HEK293 (cell line): ENCODE results near the gene ITGB1BP1.
"Not testable (repeated sequence)": the region's sequence is repeated elsewhere in the genome, so short reads cannot be mapped to it uniquely, and the experiment has no call there.

Experiments used
- CTCF ChIA-PET: fragments of 350-600 bp; formaldehyde crosslinking; extraction: SDS; loops from one replicate; lab custom pipeline; 2021; ENCODE audit warnings: antibody characterized with exemption; lab: Yijun Ruan, JAX
- POLR2A ChIA-PET: fragments of 300-600 bp; formaldehyde crosslinking; extraction: SDS; loops from one replicate; lab custom pipeline; 2020; ENCODE audit warnings: antibody characterized with exemption, inconsistent platforms; lab: Yijun Ruan, JAX
- H3K27ac ChIP-seq: fragments of 200-500 bp; sonication (Bioruptor generic); 2 replicates; pipeline ENCODE4 v1.5.1; 2014; ENCODE audit warnings: low read depth, low read length, control low read depth, inconsistent platforms; ENCODE audit errors: extremely low read depth
- H3K36me3 ChIP-seq, 2 experiments: fragments of 200-500 bp in 1 of 2; sonication (Bioruptor generic) in 1 of 2; 1 replicate in 1 of 2; 2 replicates in 1 of 2; pipeline ENCODE4 v1.5.1; 2014 to 2017; ENCODE audit warnings: inconsistent platforms in 2 of 2, low read length in 2 of 2; ENCODE audit not compliant: control insufficient read depth in 2 of 2, insufficient read depth in 1 of 2
- H3K4me1 ChIP-seq: fragments of 200-500 bp; sonication (Bioruptor generic); 2 replicates; pipeline ENCODE4 v1.5.1; 2014; ENCODE audit warnings: mild to moderate bottlenecking, low read length, inconsistent platforms; ENCODE audit not compliant: control insufficient read depth, insufficient read depth
- H3K4me3 ChIP-seq: 2 replicates; pipeline ENCODE4 v1.5.1; 2011; ENCODE audit warnings: low read depth, mild to moderate bottlenecking, control low read depth, low read length, moderate library complexity
- H3K9me3 ChIP-seq: fragments of 200-500 bp; sonication (Bioruptor generic); 2 replicates; pipeline ENCODE4 v1.5.1; 2014; ENCODE audit warnings: low read depth, low read length, inconsistent platforms; ENCODE audit not compliant: control insufficient read depth, insufficient read depth
- BCL6B ChIP-seq: fragments of 450-650 bp; formaldehyde crosslinking; IDR thresholded peaks from 2 replicates; pipeline ENCODE4 v1.5.1; 2017; ENCODE audit warnings: missing biosample characterization, missing genetic modification characterization
- CTCF ChIP-seq: fragments of 450-650 bp; formaldehyde crosslinking; IDR thresholded peaks from 2 replicates; pipeline ENCODE4 v1.5.1; 2016; ENCODE audit warnings: missing biosample characterization, missing genetic modification characterization
- GFI1B ChIP-seq: fragments of 450-650 bp; formaldehyde crosslinking; IDR thresholded peaks from 2 replicates; pipeline ENCODE4 v1.5.1; 2016; ENCODE audit warnings: missing biosample characterization, missing genetic modification characterization
- MEIS1 ChIP-seq: sonication (generic); formaldehyde crosslinking; IDR thresholded peaks from 2 replicates; pipeline ENCODE4 v1.8.1; 2022; ENCODE audit warnings: missing genetic modification reagents, mild to moderate bottlenecking, borderline replicate concordance
- ZBTB6 ChIP-seq: fragments of 450-650 bp; formaldehyde crosslinking; IDR thresholded peaks from 2 replicates; pipeline ENCODE4 v1.5.1; 2017; ENCODE audit warnings: missing biosample characterization, missing genetic modification characterization
- ZNF114 ChIP-seq: fragments of 450-650 bp; formaldehyde crosslinking; IDR thresholded peaks from 2 replicates; pipeline ENCODE4 v1.5.0; 2017; ENCODE audit warnings: missing biosample characterization, missing genetic modification characterization
- ZNF157 ChIP-seq: fragments of 450-650 bp; formaldehyde crosslinking; IDR thresholded peaks from 2 replicates; pipeline ENCODE4 v1.5.1; 2016; ENCODE audit warnings: missing biosample characterization, missing genetic modification characterization
- ZNF354C ChIP-seq: fragments of 450-650 bp; formaldehyde crosslinking; IDR thresholded peaks from 2 replicates; pipeline ENCODE4 v1.5.1; 2016; ENCODE audit warnings: missing biosample characterization, missing genetic modification characterization, low read depth, borderline replicate concordance
- ZNF366 ChIP-seq: fragments of 450-650 bp; formaldehyde crosslinking; conservative IDR thresholded peaks from 2 replicates; pipeline ENCODE4 v1.5.1; 2016; ENCODE audit warnings: missing biosample characterization, missing genetic modification characterization
- ZNF621 ChIP-seq: fragments of 450-650 bp; formaldehyde crosslinking; IDR thresholded peaks from 2 replicates; pipeline ENCODE4 v1.5.1; 2017; ENCODE audit warnings: missing biosample characterization, missing genetic modification characterization
- ZNF623 ChIP-seq: fragments of 450-650 bp; formaldehyde crosslinking; IDR thresholded peaks from 2 replicates; pipeline ENCODE4 v1.5.1; 2016; ENCODE audit warnings: missing biosample characterization, missing genetic modification characterization

The ITGB1BP1 gene

GRCh38 chr2:9400268-9401058, 22.9 kb downstream of the ITGB1BP1 start:
- POLR2A ChIA-PET, result no interaction called here

GRCh38 chr2:9398881-9399780, 24.2 kb downstream of the ITGB1BP1 start:
- Histone ChIP-seq H3K4me3 (no peak overlapping the region), H3K9me3 (no peaks in the 10 kb centered on the region), H3K36me3 (peaks cover 0 to 42% of the 10 kb centered on the region in 2 experiments; a peak in 2 of 3 replicates), H3K27ac (no peak overlapping the region), H3K4me1 (no peaks in the 10 kb centered on the region)
- TF ChIP-seq GFI1B (tag by site-specific recombination) (no peak), ZNF354C (no peak), CTCF (tag by site-specific recombination) (no peak), ZNF621 (tag by site-specific recombination) (no peak), ZBTB6 (no peak), ZNF157 (tag by site-specific recombination) (no peak), MEIS1 (no peak)
- POLR2A ChIA-PET, result interaction anchor here (0.7 kb wide), 1 partner anchor 55 kb away, joined by 9 read pairs; no protein-coding TSS in a partner anchor
- CTCF ChIA-PET, result interaction anchor here (0.6 kb wide), 1 partner anchor 608 kb away, joined by 4 read pairs; no protein-coding TSS in a partner anchor

More at GRCh38 chr2:9400268-9401058, 22.9 kb downstream of the ITGB1BP1 start:
- no peak overlapping the region for H3K27ac ChIP-seq
- H3K36me3 ChIP-seq, result peaks cover 0 to 37% of the 10 kb centered on the region in 2 experiments; a peak in 2 of 3 replicates
- H3K9me3 ChIP-seq, result no peaks in the 10 kb centered on the region
- no peak overlapping the region for H3K4me3 ChIP-seq
- CTCF ChIA-PET, result no interaction called here
- TF ChIP-seq GFI1B (tag by site-specific recombination), result no peak
- H3K4me1 ChIP-seq, result no peaks in the 10 kb centered on the region

- CTCF ChIA-PET, H3K27ac ChIP-seq, H3K9me3 ChIP-seq, H3K4me1 ChIP-seq, H3K4me3 ChIP-seq: not testable (repeated sequence)
- H3K36me3 ChIP-seq, result peaks cover 0 to 33% of the 10 kb centered on the region in 2 experiments; a peak in 2 of 3 replicates
- POLR2A ChIA-PET, result interaction anchor here (0.7 kb wide), 1 partner anchor 54 kb away, joined by 9 read pairs; no protein-coding TSS in a partner anchor
Measured at GRCh38 chr2:9398251-9398650, 25.1 kb downstream of the ITGB1BP1 start.

- Histone ChIP-seq H3K36me3 (peaks cover 0 to 25% of the 10 kb centered on the region in 2 experiments; a peak in 2 of 3 replicates), H3K9me3 (no peaks in the 10 kb centered on the region), H3K4me3 (no peak overlapping the region), H3K4me1 (no peaks in the 10 kb centered on the region), H3K27ac (no peak overlapping the region)
- TF ChIP-seq BCL6B, result no peak
- TF ChIP-seq ZNF114, result no peak
- TF ChIP-seq ZNF366, result no peak
- TF ChIP-seq ZNF623, result no peak
- POLR2A ChIA-PET, result no interaction called here
- CTCF ChIA-PET, result interaction anchor here (0.6 kb wide), 1 partner anchor 10 kb away, joined by 5 read pairs; no protein-coding TSS in a partner anchor
Measured at GRCh38 chr2:9397201-9397600, 26.1 kb downstream of the ITGB1BP1 start.
